ENCODE data around the gene USP43. TPM values are rescaled to one million over a fixed set of nuclear protein-coding genes. Genes with fewer than 3 reads are reported as not detected.

The USP43 gene
- total and polyA plus RNA-seq, 2 donors (not counting 1 experiment from before 2014, with no cell fraction given): under 0.01 to 0.08 TPM

DNA sequence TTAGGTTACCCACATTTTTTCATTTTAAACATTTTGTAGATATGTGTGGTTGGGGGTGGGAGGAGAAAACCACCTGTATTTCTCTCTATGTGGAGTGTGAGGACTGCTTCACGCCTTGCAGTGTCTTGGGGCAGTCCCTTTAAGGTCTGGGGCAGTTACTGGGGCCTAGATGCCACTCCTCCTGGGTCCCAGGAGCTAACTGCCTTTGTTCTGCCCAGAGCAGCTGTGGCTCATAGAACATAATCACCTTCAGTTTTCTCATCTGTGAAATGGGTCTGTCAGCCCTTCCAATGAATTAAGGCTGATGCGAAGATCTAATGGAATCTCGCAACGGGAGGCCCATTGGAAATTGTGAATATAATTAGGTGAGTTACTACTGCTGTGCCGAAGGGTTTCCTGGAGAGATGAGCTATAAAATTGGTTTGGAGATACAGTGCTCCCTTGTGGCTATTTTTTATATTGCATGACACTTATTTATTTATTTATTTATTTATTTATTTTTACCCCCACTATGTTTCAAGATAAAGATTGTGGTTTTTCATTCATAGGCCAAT is 123.1 kb downstream of the USP43 start:
- H3K9ac ChIP-seq (ENCODE audit: insufficient read depth, low read length): no peak overlapping the region
- no peak overlapping the region for H2AFZ ChIP-seq (ENCODE audit: low read length)
- no peaks in the 10 kb centered on the region for H3K79me2 ChIP-seq (ENCODE audit: control insufficient read depth, insufficient read depth, low read length)
- H3K9me3 ChIP-seq (ENCODE audit: control insufficient read depth, insufficient read depth, low read depth, low read length): no peaks in the 10 kb centered on the region
- TF ChIP-seq CTCF (conservative IDR thresholded peaks at IDR 0.05 in 1 of 2, IDR thresholded peaks at IDR 0.05 in 1 of 2; ENCODE audit: low read depth in 1 of 2, low read length in 2 of 2) (peak; percentile 22 to 26), EZH2 (IDR thresholded peaks at IDR 0.05; ENCODE audit: low read length, missing control alignments) (no peak)
- H3K27me3 ChIP-seq (ENCODE audit: control insufficient read depth, insufficient read depth, low read length): no peaks in the 10 kb centered on the region
- H3K4me3 ChIP-seq (replicated peaks in 1 of 4; ENCODE audit: control extremely low read depth in 1 of 4, insufficient read depth in 1 of 4, low read depth in 3 of 4, low read length in 4 of 4): no peak overlapping the region
- no peaks in the 10 kb centered on the region for H3K4me1 ChIP-seq (ENCODE audit: control insufficient read depth, extremely low read depth, insufficient read depth, low read length)
- H3K4me2 ChIP-seq (ENCODE audit: extremely low read depth, insufficient read depth, low read length): no peak overlapping the region
- H3K36me3 ChIP-seq (ENCODE audit: control insufficient read depth, insufficient read depth, low read length): no peaks in the 10 kb centered on the region
- peak; percentile 24 to 39 for DNase-seq (ENCODE audit: low read depth in 2 of 2)
- H3K27ac ChIP-seq (ENCODE audit: insufficient read depth, low read length): no peak overlapping the region
- H4K20me1 ChIP-seq (ENCODE audit: control insufficient read depth, extremely low read depth, insufficient read depth, low read length): no peaks in the 10 kb centered on the region

- no peak overlapping the region for H3K27ac ChIP-seq (ENCODE audit: insufficient read depth, low read length)
- no peaks in the 10 kb centered on the region for H3K27me3 ChIP-seq (ENCODE audit: control insufficient read depth, insufficient read depth, low read length)
- no peak overlapping the region for H3K9ac ChIP-seq (ENCODE audit: insufficient read depth, low read length)
- DNase-seq (ENCODE audit: low read depth in 2 of 2): no peak
- H3K9me3 ChIP-seq (ENCODE audit: control insufficient read depth, insufficient read depth, low read depth, low read length): no peaks in the 10 kb centered on the region
- no peak for TF ChIP-seq EZH2 (IDR thresholded peaks at IDR 0.05; ENCODE audit: low read length, missing control alignments)
- H3K4me3 ChIP-seq (replicated peaks in 1 of 4; ENCODE audit: control extremely low read depth in 1 of 4, insufficient read depth in 1 of 4, low read depth in 3 of 4, low read length in 4 of 4): no peak overlapping the region
- H3K4me2 ChIP-seq (ENCODE audit: extremely low read depth, insufficient read depth, low read length): no peak overlapping the region
- H3K4me1 ChIP-seq (ENCODE audit: control insufficient read depth, extremely low read depth, insufficient read depth, low read length): no peaks in the 10 kb centered on the region
- no peaks in the 10 kb centered on the region for H4K20me1 ChIP-seq (ENCODE audit: control insufficient read depth, extremely low read depth, insufficient read depth, low read length)
- no peaks in the 10 kb centered on the region for H3K36me3 ChIP-seq (ENCODE audit: control insufficient read depth, insufficient read depth, low read length)
- H2AFZ ChIP-seq (ENCODE audit: low read length): no peak overlapping the region
- H3K79me2 ChIP-seq (ENCODE audit: control insufficient read depth, insufficient read depth, low read length): no peaks in the 10 kb centered on the region
Measured at GRCh38 chr17:9769036-9769695, 123.8 kb downstream of the USP43 start.

- H3K79me2 ChIP-seq (ENCODE audit: control insufficient read depth, insufficient read depth, low read length): no peaks in the 10 kb centered on the region
- no peak overlapping the region for H3K9ac ChIP-seq (ENCODE audit: insufficient read depth, low read length)
- H3K36me3 ChIP-seq (ENCODE audit: control insufficient read depth, insufficient read depth, low read length): no peaks in the 10 kb centered on the region
- no peaks in the 10 kb centered on the region for H4K20me1 ChIP-seq (ENCODE audit: control insufficient read depth, extremely low read depth, insufficient read depth, low read length)
- H3K4me1 ChIP-seq (ENCODE audit: control insufficient read depth, extremely low read depth, insufficient read depth, low read length): no peaks in the 10 kb centered on the region
- TF ChIP-seq CTCF (conservative IDR thresholded peaks at IDR 0.05 in 1 of 2, IDR thresholded peaks at IDR 0.05 in 1 of 2; ENCODE audit: low read depth in 1 of 2, low read length in 2 of 2): no peak
- no peak for TF ChIP-seq EZH2 (IDR thresholded peaks at IDR 0.05; ENCODE audit: low read length, missing control alignments)
- DNase-seq (ENCODE audit: low read depth in 2 of 2): no peak
- no peaks in the 10 kb centered on the region for H3K9me3 ChIP-seq (ENCODE audit: control insufficient read depth, insufficient read depth, low read depth, low read length)
- H3K4me2 ChIP-seq (ENCODE audit: extremely low read depth, insufficient read depth, low read length): no peak overlapping the region
- no peak overlapping the region for H3K27ac ChIP-seq (ENCODE audit: insufficient read depth, low read length)
- H3K4me3 ChIP-seq (replicated peaks in 1 of 4; ENCODE audit: control extremely low read depth in 1 of 4, insufficient read depth in 1 of 4, low read depth in 3 of 4, low read length in 4 of 4): no peak overlapping the region
- H2AFZ ChIP-seq (ENCODE audit: low read length): no peak overlapping the region
- no peaks in the 10 kb centered on the region for H3K27me3 ChIP-seq (ENCODE audit: control insufficient read depth, insufficient read depth, low read length)
Measured at GRCh38 chr17:9771465-9771864, 126.1 kb downstream of the USP43 start.

Data from fibroblast of lung (primary cell).